IMR-90 (cell line): Measurements from ENCODE around the gene KAZALD1. TPM values are rescaled to one million over a fixed set of nuclear protein-coding genes. Genes with fewer than 3 reads are reported as not detected.

ENCODE experiments used
- ATAC-seq: fragments of 200-7000 bp; cut with Tn5 transposase; 2 replicates; pipeline ENCODE4 v1.9.1; 2020; ENCODE audit warnings: low read depth, mild to moderate bottlenecking, moderate library complexity
- BruUV-seq: library from RNA; stranded (reverse); fragments of 400-500 nt; replicated peaks from 2 replicates; lab custom pipeline; 2021; lab: Mats Ljungman, UMichigan
- CTCF ChIA-PET: fragments of 300-600 bp; formaldehyde crosslinking; extraction: SDS; loops from one replicate; lab custom pipeline; 2021; ENCODE audit warnings: antibody characterized with exemption; lab: Yijun Ruan, JAX
- POLR2A ChIA-PET: fragments of 300-600 bp; sonication (Branson Sonifier 250); formaldehyde crosslinking; loops from one replicate; lab custom pipeline; 2022; ENCODE audit warnings: antibody characterized with exemption; ENCODE audit not compliant: unreplicated experiment; lab: Charles Lee
- DNase-seq: peaks from one replicate; pipeline ENCODE4 v3.0.0; 2013
- H2AFZ ChIP-seq: replicated peaks from 2 replicates; pipeline ENCODE3; 2013; ENCODE audit warnings: low read length, mild to moderate bottlenecking; ENCODE audit not compliant: poor library complexity
- H2AK5ac ChIP-seq: 2 replicates; pipeline ENCODE4 v1.6.1; 2013; ENCODE audit warnings: low read depth, low read length, inconsistent platforms
- H2AK9ac ChIP-seq: replicated peaks from 2 replicates; pipeline ENCODE3; 2013; ENCODE audit warnings: mild to moderate bottlenecking, low read depth, low read length, moderate library complexity; ENCODE audit not compliant: poor library complexity
- H2BK120ac ChIP-seq: 2 replicates; pipeline ENCODE4 v1.6.1; 2013; ENCODE audit warnings: low read depth, low read length, inconsistent platforms
- H2BK15ac ChIP-seq: 3 replicates; pipeline ENCODE4 v1.6.1; 2013; ENCODE audit warnings: low read depth, low read length, inconsistent platforms
- H2BK20ac ChIP-seq: 2 replicates; pipeline ENCODE4 v1.6.1; 2013; ENCODE audit warnings: low read depth, mild to moderate bottlenecking, inconsistent platforms, low read length, moderate library complexity
- H2BK5ac ChIP-seq: 2 replicates; pipeline ENCODE4 v1.6.1; 2013; ENCODE audit warnings: mild to moderate bottlenecking, low read depth, low read length, inconsistent platforms; ENCODE audit not compliant: poor library complexity, severe bottlenecking
- H3K14ac ChIP-seq: replicated peaks from 2 replicates; pipeline ENCODE4 v1.6.1; 2013; ENCODE audit warnings: low read depth, low read length, inconsistent platforms
- H3K18ac ChIP-seq: 2 replicates; pipeline ENCODE4 v1.6.1; 2013; ENCODE audit warnings: low read depth, low read length, control low read depth
- H3K23ac ChIP-seq: 2 replicates; pipeline ENCODE4 v1.6.1; 2013; ENCODE audit warnings: low read depth, low read length, inconsistent platforms
- H3K27ac ChIP-seq: 2 replicates; pipeline ENCODE4 v1.5.1; 2013; ENCODE audit warnings: mild to moderate bottlenecking, control low read depth, low read length; ENCODE audit not compliant: insufficient read depth
- H3K27me3 ChIP-seq: 2 replicates; pipeline ENCODE4 v1.6.1; 2013; ENCODE audit warnings: low read length; ENCODE audit not compliant: control insufficient read depth, insufficient read depth
- H3K36me3 ChIP-seq: 2 replicates; pipeline ENCODE4 v1.6.1; 2013; ENCODE audit warnings: low read length, mixed read lengths; ENCODE audit not compliant: control insufficient read depth, insufficient read depth
- H3K4ac ChIP-seq: 2 replicates; pipeline ENCODE4 v1.6.1; 2013; ENCODE audit warnings: low read depth, low read length, inconsistent platforms
- H3K4me1 ChIP-seq: 2 replicates; pipeline ENCODE4 v1.6.1; 2013; ENCODE audit warnings: low read length, mixed read lengths; ENCODE audit not compliant: control insufficient read depth, insufficient read depth
- H3K4me2 ChIP-seq: 2 replicates; pipeline ENCODE4 v1.6.1; 2013; ENCODE audit warnings: low read depth, mild to moderate bottlenecking, control low read depth, low read length, moderate library complexity
- H3K4me3 ChIP-seq: 2 replicates; pipeline ENCODE4 v1.5.1; 2013; ENCODE audit warnings: low read depth, mild to moderate bottlenecking, control low read depth, low read length, moderate library complexity; ENCODE audit not compliant: insufficient read depth
- H3K56ac ChIP-seq: 2 replicates; pipeline ENCODE4 v1.6.1; 2013; ENCODE audit warnings: low read length, inconsistent platforms; ENCODE audit not compliant: insufficient read depth; ENCODE audit errors: extremely low read depth
- H3K79me1 ChIP-seq, 2 experiments: 2 replicates each; pipeline ENCODE4 v1.6.1; 2013; ENCODE audit warnings: low read length in 2 of 2, inconsistent platforms in 1 of 2, low read depth in 1 of 2
- H3K9ac ChIP-seq: 2 replicates; pipeline ENCODE4 v1.6.1; 2013; ENCODE audit warnings: low read depth, low read length, control low read depth
- H3K9me1 ChIP-seq: 2 replicates; pipeline ENCODE4 v1.6.1; 2013; ENCODE audit warnings: low read length, inconsistent platforms; ENCODE audit not compliant: insufficient read depth
- H3K9me3 ChIP-seq: 2 replicates; pipeline ENCODE4 v1.6.1; 2013; ENCODE audit warnings: low read length; ENCODE audit not compliant: control insufficient read depth, insufficient read depth
- H4K20me1 ChIP-seq: 2 replicates; pipeline ENCODE4 v1.6.1; 2013; ENCODE audit warnings: low read length, inconsistent platforms; ENCODE audit not compliant: insufficient read depth
- H4K5ac ChIP-seq: 2 replicates; pipeline ENCODE4 v1.6.1; 2013; ENCODE audit warnings: mild to moderate bottlenecking, low read depth, low read length, control low read depth
- H4K8ac ChIP-seq, 2 experiments: 2 replicates each; pipeline ENCODE4 v1.6.1; 2013; ENCODE audit warnings: low read depth in 2 of 2, low read length in 2 of 2, control low read depth in 1 of 2, inconsistent platforms in 1 of 2
- H4K91ac ChIP-seq: 2 replicates; pipeline ENCODE4 v1.6.1; 2013; ENCODE audit warnings: low read depth, low read length, inconsistent platforms; ENCODE audit not compliant: insufficient read depth
- ELK1 ChIP-seq: fragments of 150-350 bp; IDR thresholded peaks from 2 replicates; pipeline ENCODE4 v1.6.1; 2016; ENCODE audit warnings: low read depth, mild to moderate bottlenecking, low read length, moderate library complexity, borderline replicate concordance
- MAFK ChIP-seq: IDR thresholded peaks from 2 replicates; pipeline ENCODE4 v1.6.1; 2012; ENCODE audit warnings: low read depth, low read length, improper control_type of control experiment
- MAZ ChIP-seq: IDR thresholded peaks from 2 replicates; pipeline ENCODE4 v1.6.1; 2012; ENCODE audit warnings: low read depth, mild to moderate bottlenecking, low read length, improper control_type of control experiment, moderate library complexity, borderline replicate concordance
- MXI1 ChIP-seq: IDR thresholded peaks from 2 replicates; pipeline ENCODE4 v1.6.1; 2012; ENCODE audit warnings: low read depth, mild to moderate bottlenecking, low read length, moderate library complexity, borderline replicate concordance
- NFE2L2 ChIP-seq: fragments of 150-350 bp; IDR thresholded peaks from 2 replicates; pipeline ENCODE4 v1.6.1; 2016; ENCODE audit warnings: low read depth, mild to moderate bottlenecking, low read length
- POLR2A ChIP-seq: IDR thresholded peaks from 2 replicates; pipeline ENCODE4 v1.6.1; 2012; ENCODE audit warnings: mild to moderate bottlenecking, low read depth, low read length
- RAD21 ChIP-seq: IDR thresholded peaks from 2 replicates; pipeline ENCODE4 v1.6.1; 2012; ENCODE audit warnings: low read length, improper control_type of control experiment
- RCOR1 ChIP-seq: IDR thresholded peaks from 2 replicates; pipeline ENCODE4 v1.6.1; 2012; ENCODE audit warnings: mild to moderate bottlenecking, low read length, improper control_type of control experiment; ENCODE audit not compliant: insufficient replicate concordance
- RFX5 ChIP-seq: IDR thresholded peaks from 2 replicates; pipeline ENCODE4 v1.8.0; 2012; ENCODE audit warnings: low read depth, mild to moderate bottlenecking, low read length, moderate library complexity
- USF2 ChIP-seq: fragments of 150-350 bp; IDR thresholded peaks from 2 replicates; pipeline ENCODE4 v1.6.1; 2017; ENCODE audit warnings: mild to moderate bottlenecking, antibody characterized with exemption, low read length, low read depth
- WGBS, 2 experiments: methylation state at CpG; one replicate each; pipeline versions ENCODE4 v1.1.5 to v1.1.7; 2013; ENCODE audit warnings: missing lambda C conversion rate in 2 of 2; ENCODE audit not compliant: insufficient read length in 1 of 2; ENCODE audit errors: extremely low coverage in 2 of 2; 5-methylcytosine and 5-hydroxymethylcytosine counted together
- dilution Hi-C: fragments of 300-500 bp; cut with HindIII; formaldehyde crosslinking; loops from one replicate; pipeline ENCODE4 v1.14.3; 2018; ENCODE audit warnings: low sequenced_read_pairs; ENCODE audit not compliant: unreplicated experiment
- in situ Hi-C: fragments of 300-500 bp; cut with MboI; formaldehyde crosslinking; loops from 3 replicates; pipeline ENCODE4 v1.14.3; 2019; ENCODE audit warnings: low sequenced_read_pairs, inconsistent platforms, mixed read lengths
- intact Hi-C: fragments of 100-400 bp; cut with micrococcal nuclease; formaldehyde crosslinking; loops from 2 replicates; pipeline ENCODE4 v1.10.0; 2022
- polyA plus RNA-seq, 3 experiments: library from polyadenylated mRNA; depleted of rRNA; stranded (reverse); fragments of >200 nt; gene quantifications; 2 replicates each; pipeline ENCODE4 v1.2.3, GENCODE V29; 2012; ENCODE audit warnings: low replicate concordance in 1 of 3
- total RNA-seq: library from RNA; depleted of rRNA; stranded (reverse); fragments of >200 nt; gene quantifications from 2 replicates; pipeline ENCODE4 v1.2.3, GENCODE V29; 2012

Gene KAZALD1
- total and polyA plus RNA-seq, 2 of the 4 experiments (the other 2 are of a cell fraction): 9.1 to 18.6 TPM

- Histone ChIP-seq H3K4me1 (peaks cover 11% of the 10 kb centered on the region), H3K79me1 (peaks cover 0 to 8% of the 10 kb centered on the region in 2 experiments; a peak in 1 of 4 replicates), H2BK15ac (no peak overlapping the region), H3K27ac (no peak overlapping the region), H4K5ac (no peak overlapping the region; the same call in 1 of the 2 replicates), H3K4me2 (no peak overlapping the region), H2AK5ac (no peak overlapping the region), H2BK5ac (no peak overlapping the region), H3K4ac (no peak overlapping the region), H2AFZ (no peak overlapping the region), H2BK20ac (no peak overlapping the region), H3K9ac (no peak overlapping the region), H3K18ac (no peak overlapping the region), H3K14ac (no peak overlapping the region), H2BK120ac (no peak overlapping the region), H2AK9ac (no peak overlapping the region), H3K56ac (no peak overlapping the region), H3K36me3 (peaks cover 8% of the 10 kb centered on the region), H3K9me1 (peaks cover 8% of the 10 kb centered on the region; the same call in 1 of the 2 replicates), H4K8ac (no peak overlapping the region), H4K91ac (no peak overlapping the region), H3K27me3 (peaks cover 10% of the 10 kb centered on the region), H3K23ac (no peak overlapping the region), H3K4me3 (no peak overlapping the region), H4K20me1 (no peaks in the 10 kb centered on the region), H3K9me3 (no peaks in the 10 kb centered on the region)
- POLR2A ChIA-PET: no interaction called here
- no CpG with 5 or more reads among the region's 2 CpGs for WGBS, 2 experiments
- dilution Hi-C loops: no loop called here
- in situ Hi-C loops: no loop called here
- CTCF ChIA-PET: interaction anchor here (1.2 to 1.8 kb wide), 2 partner anchors 16 to 98 kb away, joined by 3 to 6 read pairs; no protein-coding TSS in a partner anchor
- no peak for TF ChIP-seq RFX5
- no peak for TF ChIP-seq MAZ
- TF ChIP-seq NFE2L2: no peak
- TF ChIP-seq MAFK: no peak
- no peak for TF ChIP-seq RCOR1
- TF ChIP-seq ELK1: no peak
- no peak for TF ChIP-seq MXI1
- no peak for TF ChIP-seq POLR2A
- TF ChIP-seq USF2: no peak
- TF ChIP-seq RAD21: no peak
- ATAC-seq (no peak), DNase-seq (no peak)
- no TSS peak for BruUV-seq
- intact Hi-C loops: no loop called here
These were observed 17.7 kb upstream of the KAZALD1 start for GRCh38 chr10:101044117-101044516.
